NCI-H2227 treated with DMSO at 0.1 percent for 48 hours (cell line): ENCODE results near the gene SMIM27.
"Not testable (repeated sequence)": the region's sequence is repeated elsewhere in the genome, so short reads cannot be mapped to it uniquely, and the experiment has no call there.

Source experiments
- DNase-seq: peaks from one replicate; lab custom pipeline; 2025; lab: John Stamatoyannopoulos, UW

SMIM27 gene

DNA sequence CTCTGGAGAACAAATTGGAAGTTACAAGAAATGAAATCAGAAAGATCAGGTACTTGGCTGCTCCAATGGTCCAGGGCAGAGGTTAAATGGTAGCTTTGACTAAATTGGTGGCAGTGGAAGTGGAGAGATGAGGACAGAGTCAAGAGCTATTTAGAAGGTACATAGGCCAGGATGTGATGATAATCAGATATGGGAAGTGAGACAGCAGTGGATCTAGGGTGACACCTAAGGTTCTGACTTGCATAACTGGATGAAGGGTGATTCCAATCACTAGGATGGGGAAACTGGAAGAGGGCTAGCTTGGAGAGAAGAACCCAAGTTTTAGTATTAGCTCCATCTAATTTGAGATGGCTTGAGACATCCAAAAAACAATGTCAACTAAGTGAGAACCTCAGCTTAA, 44.8 kb downstream of the SMIM27 start:
- DNase-seq: no peak

DNA sequence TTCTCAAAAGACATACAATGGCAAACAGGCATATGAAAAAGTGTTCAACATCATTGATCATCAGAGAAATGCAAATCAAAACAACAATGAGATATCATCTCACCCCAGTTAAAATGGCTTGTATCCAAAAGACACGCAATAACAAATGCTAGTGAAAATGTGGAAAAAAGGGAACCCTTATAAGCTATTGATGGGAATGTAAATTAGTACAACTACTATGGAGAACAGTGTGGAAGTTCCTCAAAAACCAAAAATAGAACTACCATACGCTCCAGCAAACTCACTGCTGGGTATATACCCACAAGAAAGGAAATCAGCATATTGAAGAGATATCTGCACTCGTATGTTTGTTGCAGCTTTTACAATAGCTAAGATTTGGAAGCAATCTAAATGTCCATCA, 46.9 kb downstream of the SMIM27 start:
- not testable (repeated sequence) for DNase-seq
